Right atrium auricular region (tissue), 2 donors: Measurements from ENCODE around the gene TMEM255B. TPM values are rescaled to one million over a fixed set of nuclear protein-coding genes. Genes with fewer than 3 reads are reported as not detected.

ENCODE experiments used
- DNase-seq: peaks from one replicate; pipeline ENCODE4 v3.0.0-alpha.2; 2019; ENCODE audit warnings: low spot score
- H3K27ac ChIP-seq, 2 donors: fragments of 200-600 bp; sonication (generic); 1 replicate in 1 of 2; 2 replicates in 1 of 2; pipeline ENCODE4 v1.5.1; 2016 to 2019
- H3K27me3 ChIP-seq, 2 donors: fragments of 200-600 bp; sonication (generic); one replicate each; pipeline versions ENCODE4 v1.5.1 to v1.6.0; 2017 to 2019
- H3K36me3 ChIP-seq: fragments of 200-600 bp; sonication (generic); one replicate; pipeline ENCODE4 v1.5.1; 2016
- H3K4me1 ChIP-seq, 2 donors: fragments of 200-600 bp; sonication (generic); one replicate each; pipeline versions ENCODE4 v1.5.1 to v1.6.0; 2017 to 2019
- H3K4me3 ChIP-seq, 2 donors: fragments of 200-600 bp; sonication (generic); 1 replicate in 1 of 2; 2 replicates in 1 of 2; pipeline ENCODE4 v1.5.1; 2017 to 2019; ENCODE audit warnings: mild to moderate bottlenecking in 1 of 2, moderate library complexity in 1 of 2
- H3K9me3 ChIP-seq, 2 donors: fragments of 200-600 bp; sonication (generic); one replicate each; pipeline ENCODE4 v1.5.1; 2019
- total RNA-seq, 2 donors: library from RNA; depleted of rRNA; stranded (reverse); fragments of >200 nt; gene quantifications; one replicate each; pipeline ENCODE4 v1.1.0, GENCODE V29; 2016
- TF ChIP-seq, protein P1 (sequence below), 2 donors: fragments of 200-600 bp; sonication (generic); IDR thresholded peaks; one replicate each; pipeline ENCODE4 v1.5.1; 2019; ENCODE audit warnings: antibody characterized with exemption in 2 of 2

Gene TMEM255B
- total RNA-seq, 2 donors from 2014 or later, result 5.2 to 6.0 TPM

DNA sequence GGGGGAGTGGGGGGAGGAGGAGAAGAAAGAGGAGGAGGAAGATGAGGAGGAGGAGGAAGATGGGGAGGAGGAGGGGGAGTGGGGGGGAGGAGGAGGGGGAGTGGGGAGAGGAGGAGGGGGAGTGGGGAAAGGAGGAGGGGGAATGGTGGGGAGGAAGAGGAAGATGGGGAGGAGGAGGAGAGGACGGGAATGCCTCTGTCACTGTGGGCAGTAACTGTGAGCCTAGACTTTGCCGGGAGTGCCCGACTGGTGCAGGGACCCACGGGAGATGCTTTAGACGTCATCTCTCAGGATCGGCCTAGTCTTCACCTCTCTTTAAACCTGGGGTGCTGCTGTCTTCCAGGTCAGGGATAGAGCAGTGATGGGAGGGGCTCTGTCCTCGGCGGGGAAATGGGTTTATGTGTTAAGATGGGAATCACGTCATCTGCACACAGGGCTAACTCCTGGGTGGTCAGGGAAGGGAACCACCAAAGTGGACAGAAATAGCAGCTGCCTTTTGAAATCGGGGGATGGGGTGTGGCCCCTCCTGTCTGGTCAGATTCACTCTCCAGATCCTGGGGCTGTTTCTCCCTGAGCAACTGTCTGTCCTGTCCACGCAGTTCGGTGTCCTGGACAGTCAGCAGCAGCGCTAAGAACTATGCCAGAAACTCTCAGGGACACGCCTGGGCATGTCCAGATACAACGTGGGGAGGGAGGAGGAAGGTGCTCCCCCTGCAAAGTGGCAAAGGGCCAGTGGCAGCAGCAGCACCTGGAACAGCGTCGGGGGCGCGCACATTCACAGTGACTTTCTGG lies 77.9 kb downstream of the TMEM255B start:
- Histone ChIP-seq H3K27me3 (no peaks in the 10 kb centered on the region), H3K27ac (peak overlapping the region; percentile 84 to 91), H3K4me1 (peaks cover 0 to 48% of the 10 kb centered on the region in 2 donors), H3K4me3 (no peak overlapping the region), H3K9me3 (no peaks in the 10 kb centered on the region), H3K36me3 (peaks cover 36% of the 10 kb centered on the region)
- DNase-seq, result peak; percentile 78
- TF ChIP-seq, protein P1, sequence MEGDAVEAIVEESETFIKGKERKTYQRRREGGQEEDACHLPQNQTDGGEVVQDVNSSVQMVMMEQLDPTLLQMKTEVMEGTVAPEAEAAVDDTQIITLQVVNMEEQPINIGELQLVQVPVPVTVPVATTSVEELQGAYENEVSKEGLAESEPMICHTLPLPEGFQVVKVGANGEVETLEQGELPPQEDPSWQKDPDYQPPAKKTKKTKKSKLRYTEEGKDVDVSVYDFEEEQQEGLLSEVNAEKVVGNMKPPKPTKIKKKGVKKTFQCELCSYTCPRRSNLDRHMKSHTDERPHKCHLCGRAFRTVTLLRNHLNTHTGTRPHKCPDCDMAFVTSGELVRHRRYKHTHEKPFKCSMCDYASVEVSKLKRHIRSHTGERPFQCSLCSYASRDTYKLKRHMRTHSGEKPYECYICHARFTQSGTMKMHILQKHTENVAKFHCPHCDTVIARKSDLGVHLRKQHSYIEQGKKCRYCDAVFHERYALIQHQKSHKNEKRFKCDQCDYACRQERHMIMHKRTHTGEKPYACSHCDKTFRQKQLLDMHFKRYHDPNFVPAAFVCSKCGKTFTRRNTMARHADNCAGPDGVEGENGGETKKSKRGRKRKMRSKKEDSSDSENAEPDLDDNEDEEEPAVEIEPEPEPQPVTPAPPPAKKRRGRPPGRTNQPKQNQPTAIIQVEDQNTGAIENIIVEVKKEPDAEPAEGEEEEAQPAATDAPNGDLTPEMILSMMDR (IDR thresholded peaks at IDR 0.05), result no peak

DNA sequence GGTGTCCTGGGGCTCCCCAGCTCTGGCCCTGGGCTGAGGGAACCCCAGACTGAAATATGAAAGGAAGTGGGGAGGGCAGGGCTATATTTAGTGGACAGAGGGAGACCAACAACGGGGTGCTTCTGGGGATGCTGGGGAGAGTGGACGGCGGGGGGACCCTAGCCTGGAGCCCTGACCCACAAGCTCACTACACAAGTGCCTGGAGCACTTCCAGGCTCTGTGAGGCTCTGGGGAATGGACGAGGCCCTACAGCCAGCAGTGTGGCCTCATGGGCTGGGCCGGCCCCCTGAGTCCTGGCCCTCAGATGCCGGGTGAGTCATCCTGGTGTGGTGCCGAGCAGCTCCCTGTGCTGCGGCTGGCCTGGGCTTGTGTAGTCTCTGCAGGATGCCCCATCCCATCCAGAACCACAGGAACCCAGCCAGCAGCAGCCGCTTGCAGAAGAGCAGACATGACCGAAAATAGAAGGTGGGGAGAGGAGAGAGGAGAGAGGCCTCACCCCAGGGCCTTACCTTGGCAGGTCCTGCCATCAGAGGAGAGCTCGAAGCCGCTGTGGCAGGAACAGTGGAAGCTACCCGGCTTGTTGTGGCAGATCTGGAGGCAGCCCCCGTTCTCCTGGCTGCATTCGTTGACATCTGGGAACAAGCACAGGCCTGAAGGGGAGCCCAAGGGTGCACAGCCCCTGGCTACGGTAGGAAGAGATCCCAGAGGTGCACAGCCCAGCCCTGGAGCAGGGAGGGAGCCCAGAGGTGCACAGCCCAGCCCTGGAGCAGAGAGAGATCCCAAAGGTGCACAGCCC lies 78.7 kb downstream of the TMEM255B start:
- TF ChIP-seq, protein P1 (IDR thresholded peaks at IDR 0.05), result no peak
- H3K4me3 ChIP-seq, result peak overlapping the region in 1 of 2 donors; percentile 1

DNA sequence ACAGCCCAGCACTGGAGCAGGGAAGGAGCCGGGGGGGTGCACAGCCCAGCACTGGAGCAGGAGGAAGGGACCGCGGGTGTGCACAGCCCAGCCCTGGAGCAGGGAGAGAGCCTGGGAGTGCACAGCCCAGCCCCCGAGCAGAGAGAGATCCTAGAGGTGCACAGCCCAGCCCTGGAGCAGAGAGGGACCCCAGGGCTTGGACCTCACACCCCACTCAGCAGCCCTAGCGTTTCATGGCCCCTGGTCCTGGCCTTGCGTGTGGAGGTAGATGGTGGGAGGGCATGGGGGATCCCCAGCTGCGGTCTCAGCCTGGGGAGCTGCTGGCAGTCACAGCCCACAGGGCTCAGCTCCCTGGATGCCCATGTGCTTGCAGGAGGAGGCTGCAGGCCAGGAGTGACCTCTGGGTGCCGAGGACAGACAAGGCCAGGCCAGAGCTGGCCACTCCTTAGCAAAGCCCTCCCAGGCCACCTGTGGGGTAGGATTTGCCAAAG lies 79.7 kb downstream of the TMEM255B start:
- DNase-seq, result no peak
- Histone ChIP-seq H3K27me3 (no peaks in the 10 kb centered on the region), H3K9me3 (no peaks in the 10 kb centered on the region), H3K27ac (peak overlapping the region; percentile 67 to 84), H3K4me1 (peaks cover 0 to 65% of the 10 kb centered on the region in 2 donors), H3K4me3 (peak overlapping the region in 1 of 2 donors; percentile 1), H3K36me3 (peaks cover 21% of the 10 kb centered on the region)
- TF ChIP-seq, protein P1 (IDR thresholded peaks at IDR 0.05), result no peak

More for the DNA sequence above, 78.7 kb downstream of the TMEM255B start:
- DNase-seq, result peak; percentile 95
- H3K27me3 ChIP-seq, result no peaks in the 10 kb centered on the region
- peaks cover 0 to 55% of the 10 kb centered on the region in 2 donors for H3K4me1 ChIP-seq
- H3K9me3 ChIP-seq, result no peaks in the 10 kb centered on the region
- H3K27ac ChIP-seq, result peak overlapping the region; percentile 84 to 91
- peaks cover 31% of the 10 kb centered on the region for H3K36me3 ChIP-seq

DNA sequence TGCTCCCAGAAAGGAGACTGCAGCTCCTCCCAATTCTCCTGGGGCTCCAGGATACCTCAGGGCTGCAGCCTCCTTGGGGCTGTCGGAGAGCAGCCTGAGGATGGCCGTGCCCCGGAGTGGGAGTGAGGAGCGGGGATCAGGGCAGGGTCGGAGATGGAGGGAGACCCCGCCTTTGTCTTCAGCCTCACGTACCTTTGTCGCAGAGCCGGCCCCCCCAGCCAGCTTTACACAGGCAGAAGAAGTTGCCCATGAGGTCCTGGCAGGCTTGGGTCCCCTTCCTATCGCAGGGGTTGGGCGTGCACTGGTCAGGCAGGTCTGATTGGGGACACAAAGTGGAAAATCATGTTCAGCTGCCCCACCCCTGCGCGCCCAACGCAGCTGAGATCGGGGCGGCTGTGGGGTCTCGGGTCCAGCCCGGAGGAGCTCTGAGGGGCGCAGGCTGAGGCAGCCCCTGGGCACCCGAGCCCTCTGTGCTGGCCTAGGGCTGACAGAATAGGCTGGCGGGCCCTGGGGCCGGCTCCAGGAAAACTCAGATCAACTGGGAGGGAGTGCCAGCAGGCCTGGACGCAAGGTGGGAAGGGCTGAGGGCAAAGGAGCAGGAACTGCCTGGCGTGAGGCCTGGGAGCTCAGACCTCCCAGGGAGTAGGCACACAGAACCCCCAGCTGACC lies 80.6 kb downstream of the TMEM255B start:
- Histone ChIP-seq H3K4me1 (peaks cover 0 to 74% of the 10 kb centered on the region in 2 donors), H3K27ac (peak overlapping the region; percentile 67 to 84), H3K4me3 (no peak overlapping the region), H3K27me3 (no peaks in the 10 kb centered on the region), H3K36me3 (peaks cover 19% of the 10 kb centered on the region), H3K9me3 (no peaks in the 10 kb centered on the region)
- DNase-seq, result no peak
- TF ChIP-seq, protein P1 (IDR thresholded peaks at IDR 0.05), result no peak

DNA sequence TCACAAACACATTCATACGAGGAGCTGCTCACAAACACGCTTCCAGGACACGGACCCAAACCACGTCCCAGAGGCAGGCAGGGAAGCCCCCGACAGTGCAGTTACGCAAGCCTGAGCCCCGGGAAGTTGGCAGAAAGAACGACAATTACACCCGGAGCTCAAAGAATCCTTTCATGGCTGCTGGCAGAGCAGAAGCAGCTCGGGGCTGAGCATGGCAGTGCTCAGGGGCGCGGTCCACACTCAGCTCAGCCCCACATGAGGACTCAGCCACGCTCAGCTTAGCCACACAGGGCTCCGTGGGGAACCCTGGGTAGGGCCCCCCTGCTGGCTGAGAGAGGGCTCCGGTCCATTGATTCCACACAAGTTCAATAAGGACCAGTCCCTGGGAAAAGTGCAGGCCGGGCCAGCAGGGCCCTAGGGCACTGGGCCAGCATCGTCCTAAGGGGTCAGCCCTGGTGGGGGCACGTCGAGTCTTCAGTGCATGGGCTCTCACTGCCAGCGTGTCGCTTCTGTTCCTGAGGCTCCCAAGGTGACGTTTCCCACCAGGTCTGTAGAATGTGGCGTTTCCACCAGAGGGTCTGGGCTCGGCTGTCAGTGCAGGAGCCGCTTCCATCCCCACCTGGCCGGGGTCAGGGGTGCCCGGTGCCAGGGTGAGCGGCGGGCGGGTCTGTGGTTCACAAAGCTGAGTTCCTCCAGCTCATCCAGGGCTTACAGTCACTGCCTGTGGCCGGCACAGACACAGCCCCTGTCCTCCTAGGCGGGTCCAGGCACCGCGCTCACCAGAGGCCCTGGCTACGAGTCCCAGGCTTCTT lies 81.7 kb downstream of the TMEM255B start:
- Histone ChIP-seq H3K27me3 (no peaks in the 10 kb centered on the region), H3K4me1 (peaks cover 0 to 80% of the 10 kb centered on the region in 2 donors), H3K36me3 (peaks cover 18% of the 10 kb centered on the region), H3K4me3 (no peak overlapping the region), H3K27ac (peak overlapping the region; percentile 67 to 84), H3K9me3 (no peaks in the 10 kb centered on the region)
- no peak for DNase-seq
- TF ChIP-seq, protein P1 (IDR thresholded peaks at IDR 0.05), result no peak
